Endothelial cell of umbilical vein (primary cell): ENCODE measurements around the gene CCDC194. TPM values are rescaled to one million over a fixed set of nuclear protein-coding genes. Genes with fewer than 3 reads are reported as not detected.

Source experiments
- BruUV-seq: library from RNA; stranded (reverse); fragments of 400-500 nt; replicated peaks from 2 replicates; lab custom pipeline; 2021; lab: Mats Ljungman, UMichigan
- CTCF ChIA-PET: fragments of 300-600, 350-600 bp; sonication (Branson Sonifier 250); formaldehyde crosslinking; loops from one replicate; lab custom pipeline; 2021; ENCODE audit warnings: antibody characterized with exemption, inconsistent platforms; lab: Charles Lee
- POLR2A ChIA-PET: fragments of 300-600, 350-600 bp; sonication (Branson Sonifier 250); formaldehyde crosslinking; loops from one replicate; lab custom pipeline; 2021; ENCODE audit warnings: antibody characterized with exemption, inconsistent platforms; lab: Charles Lee
- DNase-seq: peaks from one replicate; pipeline ENCODE4 v3.0.0-alpha.2; 2011; ENCODE audit warnings: low read depth, low spot score
- FAIRE-seq: peaks from 2 replicates; lab custom pipeline; 2011; peaks lifted over from hg19 to GRCh38; lab: Jason Lieb, UNC
- H2AFZ ChIP-seq: 2 replicates; pipeline ENCODE4 v1.6.0; 2012; ENCODE audit warnings: low read depth, low read length, control low read depth, inconsistent platforms
- H3K27ac ChIP-seq: 2 replicates; pipeline ENCODE4 v1.5.1; 2011; ENCODE audit warnings: low read depth, mild to moderate bottlenecking, control low read depth, low read length, moderate library complexity; ENCODE audit not compliant: insufficient read depth
- H3K27me3 ChIP-seq, 2 experiments: 2 replicates each; pipeline versions ENCODE4 v1.6.0 to v1.6.1; 2011; ENCODE audit warnings: low read length in 2 of 2, mixed read lengths in 1 of 2; ENCODE audit not compliant: control insufficient read depth in 2 of 2, insufficient read depth in 2 of 2
- H3K36me3 ChIP-seq, 2 experiments: 2 replicates in 1 of 2; 3 replicates in 1 of 2; pipeline ENCODE4 v1.5.1; 2011; ENCODE audit warnings: low read length in 2 of 2, mild to moderate bottlenecking in 1 of 2, moderate library complexity in 1 of 2; ENCODE audit not compliant: control insufficient read depth in 2 of 2, insufficient read depth in 2 of 2; ENCODE audit errors: extremely low read depth in 1 of 2
- H3K4me1 ChIP-seq: 3 replicates; pipeline ENCODE4 v1.5.1; 2011; ENCODE audit warnings: mild to moderate bottlenecking, low read length; ENCODE audit not compliant: control insufficient read depth, insufficient read depth; ENCODE audit errors: extremely low read depth
- H3K4me2 ChIP-seq: 2 replicates; pipeline ENCODE4 v1.6.1; 2011; ENCODE audit warnings: low read length, control low read depth, mixed read lengths; ENCODE audit not compliant: insufficient read depth
- H3K4me3 ChIP-seq, 3 experiments: fragments of 200-600 bp in 1 of 3; sonication (generic), shearing (Covaris generic) in 1 of 3; replicated peaks in 1 of 3; 2 replicates each; pipeline ENCODE4 v1.5.1; 2011 to 2016; ENCODE audit warnings: control low read depth in 3 of 3, low read length in 3 of 3, mild to moderate bottlenecking in 2 of 3, inconsistent platforms in 1 of 3, low read depth in 1 of 3, moderate library complexity in 1 of 3; ENCODE audit not compliant: insufficient read depth in 1 of 3
- H3K79me2 ChIP-seq: 2 replicates; pipeline ENCODE4 v1.6.0; 2012; ENCODE audit warnings: low read length, inconsistent platforms; ENCODE audit not compliant: control insufficient read depth, insufficient read depth
- H3K9ac ChIP-seq: replicated peaks from 2 replicates; pipeline ENCODE3; 2011; ENCODE audit warnings: low read length, control low read depth; ENCODE audit not compliant: insufficient read depth; ENCODE audit errors: extremely low read depth
- H3K9me1 ChIP-seq: replicated peaks from 3 replicates; pipeline ENCODE4 v1.6.0; 2011; ENCODE audit warnings: mild to moderate bottlenecking, low read length; ENCODE audit not compliant: control insufficient read depth, insufficient read depth; ENCODE audit errors: extremely low read depth
- H3K9me3 ChIP-seq: replicated peaks from 2 replicates; pipeline ENCODE4 v1.5.1; 2012; ENCODE audit warnings: low read length, inconsistent platforms; ENCODE audit not compliant: control insufficient read depth, insufficient read depth
- H4K20me1 ChIP-seq: replicated peaks from 2 replicates; pipeline ENCODE3; 2011; ENCODE audit warnings: mild to moderate bottlenecking, low read length; ENCODE audit not compliant: control insufficient read depth, insufficient read depth; ENCODE audit errors: extremely low read depth
- EZH2 ChIP-seq: IDR thresholded peaks from 2 replicates; pipeline ENCODE4 v1.6.1; 2012; ENCODE audit warnings: borderline replicate concordance, low read depth, mild to moderate bottlenecking, moderate library complexity, low read length, inconsistent platforms; ENCODE audit not compliant: severe bottlenecking
- FOS ChIP-seq: IDR thresholded peaks from 2 replicates; pipeline ENCODE4 v1.6.1; 2011; ENCODE audit warnings: mild to moderate bottlenecking, low read length, moderate library complexity, borderline replicate concordance; ENCODE audit not compliant: insufficient read depth
- GATA2 ChIP-seq: IDR thresholded peaks from 2 replicates; pipeline ENCODE4 v1.7.0; 2011; ENCODE audit warnings: low read depth, mild to moderate bottlenecking, moderate library complexity, mixed read lengths, low read length; ENCODE audit not compliant: insufficient read length, insufficient read depth
- JUN ChIP-seq: IDR thresholded peaks from 2 replicates; pipeline ENCODE4 v1.6.1; 2011; ENCODE audit warnings: borderline replicate concordance, low read depth; ENCODE audit not compliant: insufficient read length, insufficient read depth
- MYC ChIP-seq: IDR thresholded peaks from one replicate; pipeline ENCODE4 v1.6.1; 2011; ENCODE audit warnings: mild to moderate bottlenecking, low read depth, low read length
- POLR2A ChIP-seq: IDR thresholded peaks from 2 replicates; pipeline ENCODE4 v1.6.1; 2012; ENCODE audit warnings: low read depth, mild to moderate bottlenecking, control low read depth, low read length
- POLR2AphosphoS5 ChIP-seq: IDR thresholded peaks from 2 replicates; pipeline ENCODE4 v1.6.1; 2012; ENCODE audit warnings: low read depth, mild to moderate bottlenecking, control low read depth, low read length, moderate library complexity; ENCODE audit not compliant: insufficient read depth
- dilution Hi-C: fragments of 300-500 bp; cut with MboI; formaldehyde crosslinking; loops from one replicate; pipeline ENCODE4 v1.15.0; 2019; ENCODE audit warnings: low sequenced_read_pairs; ENCODE audit not compliant: extremely low pct_ligation_motif_present
- intact Hi-C: fragments of 100-400 bp; cut with micrococcal nuclease; formaldehyde crosslinking; loops from one replicate; pipeline ENCODE4 v1.10.0; 2022
- polyA plus RNA-seq, 4 experiments: library from polyadenylated mRNA; depleted of rRNA in 3 of 4; stranded (reverse) in 3 of 4; unstranded in 1 of 4; fragments of >200 nt; gene quantifications; 2 replicates each; pipeline versions ENCODE4 v1.2.1 to v1.2.3, GENCODE V29; 2011 to 2012; ENCODE audit warnings: missing spikeins in 1 of 4
- total RNA-seq: library from RNA; stranded (reverse); gene quantifications from 2 replicates; pipeline ENCODE4 v1.2.3, GENCODE V29; 2021
- TF ChIP-seq, protein P1 (sequence below), 2 donors: IDR thresholded peaks; 1 replicate in 1 of 2; 2 replicates in 1 of 2; pipeline ENCODE4 v1.5.1; 2011; ENCODE audit warnings: low read length in 2 of 2, mild to moderate bottlenecking in 2 of 2, moderate library complexity in 2 of 2, control low read depth in 1 of 2, inconsistent platforms in 1 of 2, low read depth in 1 of 2; ENCODE audit not compliant: insufficient read depth in 1 of 2; ENCODE audit errors: extremely low read depth in 1 of 2
- TF ChIP-seq, protein P2 (sequence below): IDR thresholded peaks from 2 replicates; pipeline ENCODE4 v1.6.1; 2011; ENCODE audit not compliant: insufficient read depth, insufficient read length

The CCDC194 gene
- total and polyA plus RNA-seq, 2 donors (not counting 3 experiments of a cell fraction or from before 2014, with no cell fraction given): 0.12 TPM; not detected in 1

DNA sequence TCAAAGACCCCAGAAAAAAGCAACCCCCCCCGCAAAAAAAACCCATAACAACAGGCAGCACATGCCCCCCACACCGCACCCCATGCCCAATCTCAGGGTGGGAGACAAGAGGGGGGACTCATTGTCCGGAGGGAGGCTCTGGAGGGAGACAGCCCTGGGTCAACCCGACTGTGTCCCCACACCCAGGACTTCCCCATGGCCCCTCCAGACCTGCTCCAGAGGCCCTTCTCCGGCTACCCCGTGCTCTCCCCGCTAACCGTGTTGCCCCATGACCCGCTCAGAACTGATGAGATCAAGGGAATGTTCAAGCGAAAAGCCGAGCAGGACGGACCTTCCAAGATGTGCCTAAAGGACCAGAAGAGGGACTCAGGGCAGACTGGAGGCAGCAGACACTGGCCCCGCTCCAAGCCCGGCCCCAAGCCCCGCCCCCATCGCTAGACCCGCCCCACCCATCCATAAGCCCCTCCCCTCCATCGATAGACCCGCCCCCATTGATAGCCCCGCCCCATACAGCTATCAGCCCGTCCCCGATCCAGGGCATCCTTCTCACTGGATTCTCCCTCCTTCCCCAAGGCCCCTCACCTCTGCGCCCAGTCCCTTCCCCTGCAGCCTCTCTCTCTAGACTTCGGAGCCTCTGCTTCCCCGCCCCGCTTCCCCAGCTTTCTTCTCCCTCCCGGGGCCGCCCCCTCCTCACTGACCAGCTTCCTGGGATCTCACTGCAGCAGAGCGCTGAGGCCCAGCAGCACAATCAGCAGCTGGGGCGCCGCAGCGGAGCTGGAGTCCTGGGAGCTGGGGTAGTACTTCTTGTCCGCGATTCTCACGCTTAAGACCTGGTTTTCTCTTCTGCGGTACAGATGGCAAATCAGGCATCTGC lies 9.2 kb upstream of the CCDC194 start:
- Histone ChIP-seq H2AFZ (no peak overlapping the region), H3K4me2 (no peak overlapping the region), H3K9ac (no peak overlapping the region), H3K4me1 (peaks cover 22% of the 10 kb centered on the region), H3K27me3 (no peaks in the 10 kb centered on the region), H3K9me3 (no peaks in the 10 kb centered on the region), H4K20me1 (no peaks in the 10 kb centered on the region), H3K4me3 (peak overlapping the region in 1 of 3 experiments; percentile 44), H3K27ac (no peak overlapping the region), H3K9me1 (no peaks in the 10 kb centered on the region), H3K79me2 (peaks cover 8% of the 10 kb centered on the region), H3K36me3 (no peaks in the 10 kb centered on the region)
- no peak for TF ChIP-seq FOS
- TF ChIP-seq, protein P1, sequence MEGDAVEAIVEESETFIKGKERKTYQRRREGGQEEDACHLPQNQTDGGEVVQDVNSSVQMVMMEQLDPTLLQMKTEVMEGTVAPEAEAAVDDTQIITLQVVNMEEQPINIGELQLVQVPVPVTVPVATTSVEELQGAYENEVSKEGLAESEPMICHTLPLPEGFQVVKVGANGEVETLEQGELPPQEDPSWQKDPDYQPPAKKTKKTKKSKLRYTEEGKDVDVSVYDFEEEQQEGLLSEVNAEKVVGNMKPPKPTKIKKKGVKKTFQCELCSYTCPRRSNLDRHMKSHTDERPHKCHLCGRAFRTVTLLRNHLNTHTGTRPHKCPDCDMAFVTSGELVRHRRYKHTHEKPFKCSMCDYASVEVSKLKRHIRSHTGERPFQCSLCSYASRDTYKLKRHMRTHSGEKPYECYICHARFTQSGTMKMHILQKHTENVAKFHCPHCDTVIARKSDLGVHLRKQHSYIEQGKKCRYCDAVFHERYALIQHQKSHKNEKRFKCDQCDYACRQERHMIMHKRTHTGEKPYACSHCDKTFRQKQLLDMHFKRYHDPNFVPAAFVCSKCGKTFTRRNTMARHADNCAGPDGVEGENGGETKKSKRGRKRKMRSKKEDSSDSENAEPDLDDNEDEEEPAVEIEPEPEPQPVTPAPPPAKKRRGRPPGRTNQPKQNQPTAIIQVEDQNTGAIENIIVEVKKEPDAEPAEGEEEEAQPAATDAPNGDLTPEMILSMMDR (IDR thresholded peaks at IDR 0.05; ENCODE audit: extremely low read depth in 1 of 2, insufficient read depth in 1 of 2, low read depth in 1 of 2, low read length in 2 of 2): no peak
- no peak for TF ChIP-seq EZH2
- TF ChIP-seq GATA2: no peak
- TF ChIP-seq, protein P2, sequence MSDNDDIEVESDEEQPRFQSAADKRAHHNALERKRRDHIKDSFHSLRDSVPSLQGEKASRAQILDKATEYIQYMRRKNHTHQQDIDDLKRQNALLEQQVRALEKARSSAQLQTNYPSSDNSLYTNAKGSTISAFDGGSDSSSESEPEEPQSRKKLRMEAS: no peak
- no peak for TF ChIP-seq JUN
- TF ChIP-seq MYC: no peak
- TF ChIP-seq POLR2A: no peak
- TF ChIP-seq POLR2AphosphoS5: no peak
- dilution Hi-C loops: no loop called here
- CTCF ChIA-PET: interaction anchor here (1.0 to 1.5 kb wide), 4 partner anchors 9 to 17 kb away, joined by 4 to 5 read pairs (median 4); partner anchors contain the start of genes CCDC194 and MVB12A
- intact Hi-C loops: loop anchor here (10.0 kb wide), 1 partner anchor 152 kb away; the partner anchor contains the start of gene COLGALT1
- no TSS peak for BruUV-seq
- DNase-seq: peak; percentile 28
- POLR2A ChIA-PET: interaction anchor here (1.0 kb wide), 1 partner anchor 12 kb away, joined by 5 read pairs; no protein-coding TSS in a partner anchor
- peak; percentile 18 for FAIRE-seq
